HL-60/S4 treated with phorbol 12-myristate 13-acetate at 8.2 ng/mL for 4 days and 3 days (cell line): ENCODE measurements around the gene PRDM12.

Source experiments
- in situ Hi-C: fragments of 300-500 bp; cut with MboI; formaldehyde crosslinking; loops from 2 replicates; pipeline ENCODE4 v1.15.0; 2022; ENCODE audit warnings: low sequenced_read_pairs

The PRDM12 gene

DNA sequence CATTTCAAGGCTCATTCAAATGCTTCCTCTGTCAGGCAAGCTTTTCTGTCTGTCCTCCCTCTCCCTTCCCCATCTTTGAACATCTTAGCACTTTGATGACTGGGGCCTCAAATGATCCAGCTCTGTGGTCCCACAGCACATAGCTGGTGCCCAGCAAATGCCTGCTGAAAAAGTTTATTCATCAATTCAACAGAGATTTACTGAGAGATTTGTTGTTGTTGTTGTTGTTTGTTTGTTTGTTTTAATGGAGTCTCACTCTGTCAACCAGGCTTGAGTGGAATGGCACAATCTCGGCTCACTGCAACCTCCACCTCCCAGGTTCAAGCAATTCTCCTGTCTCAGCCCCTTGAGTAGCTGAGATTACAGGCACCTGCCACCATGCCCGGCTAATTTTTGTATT, 23.2 kb downstream of the PRDM12 start:
- in situ Hi-C loops, result no loop called here

DNA sequence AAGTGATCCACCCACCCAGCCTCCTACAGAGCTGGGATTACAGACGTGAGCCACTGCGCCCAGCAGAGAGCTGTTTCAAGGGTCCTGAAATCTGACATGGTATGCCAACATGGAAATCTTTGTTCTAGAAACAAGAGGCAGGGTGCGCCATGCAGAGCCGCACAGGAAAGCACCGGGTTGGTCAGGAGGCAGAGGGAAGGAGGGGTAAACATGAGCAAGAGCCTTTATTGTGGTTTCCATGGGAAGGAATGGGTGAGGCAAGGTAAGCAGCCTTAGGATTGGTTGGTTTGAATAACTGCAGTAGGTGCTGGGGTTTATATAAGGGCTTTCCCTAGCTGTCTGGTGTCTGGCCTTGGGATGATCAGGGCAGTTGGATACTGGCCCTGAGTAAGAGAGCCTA, 23.7 kb downstream of the PRDM12 start:
- in situ Hi-C loops, result no loop called here

DNA sequence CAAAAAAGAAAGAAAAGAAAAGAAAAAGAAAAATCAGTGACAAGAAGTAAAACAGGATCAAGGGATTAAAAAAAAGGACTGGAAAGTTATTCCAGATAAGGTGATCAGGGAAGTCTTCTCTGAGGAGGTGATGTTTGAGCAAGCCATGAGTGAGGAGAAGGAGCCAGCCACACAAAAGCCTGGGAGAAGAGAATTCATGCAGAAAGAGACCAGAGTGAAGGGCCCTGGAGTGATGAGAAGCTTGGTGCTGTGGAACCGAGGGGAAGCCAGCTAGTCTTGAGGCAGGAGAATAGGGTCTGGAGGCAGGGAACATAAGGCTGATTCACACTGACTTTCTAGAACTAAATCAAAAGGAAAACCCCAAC, 25.2 kb downstream of the PRDM12 start:
- in situ Hi-C loops, result no loop called here

DNA sequence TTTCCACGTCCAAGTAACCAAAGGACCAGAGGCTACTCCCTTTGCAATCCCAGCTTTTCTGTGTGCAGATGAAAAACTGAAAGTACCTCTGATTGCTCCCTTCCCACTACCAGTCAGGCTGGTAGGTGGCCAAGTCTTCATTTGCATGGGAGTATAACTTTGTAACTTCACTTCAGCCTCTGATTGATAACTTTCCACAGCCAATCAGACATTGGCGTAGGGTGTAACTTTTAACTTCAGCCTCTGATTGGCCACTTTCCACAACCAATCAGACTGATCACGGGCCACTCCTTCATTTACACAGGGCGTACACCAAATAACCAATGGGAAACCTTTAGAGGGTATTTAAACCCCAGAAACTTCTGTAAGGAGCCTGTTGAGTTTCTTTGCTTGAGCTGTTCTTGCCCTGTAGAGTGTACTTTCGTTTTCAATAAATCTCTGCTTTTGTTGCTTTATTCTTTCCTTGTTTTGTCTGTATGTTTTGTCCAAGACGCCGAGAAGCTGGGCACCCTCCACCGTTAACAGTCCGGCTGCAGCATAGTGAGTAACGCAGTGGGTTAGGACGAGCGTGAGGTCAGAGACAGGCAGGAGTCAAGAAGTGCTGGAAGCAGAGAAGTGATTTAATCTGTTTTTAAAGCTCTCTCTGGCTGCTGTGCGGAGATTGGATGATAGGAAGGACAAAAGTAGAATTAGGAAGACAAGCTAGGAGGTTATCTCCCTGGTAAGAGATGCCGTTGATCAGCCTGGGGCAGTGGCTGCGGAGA, 25.7 kb downstream of the PRDM12 start:
- in situ Hi-C loops, result no loop called here

DNA sequence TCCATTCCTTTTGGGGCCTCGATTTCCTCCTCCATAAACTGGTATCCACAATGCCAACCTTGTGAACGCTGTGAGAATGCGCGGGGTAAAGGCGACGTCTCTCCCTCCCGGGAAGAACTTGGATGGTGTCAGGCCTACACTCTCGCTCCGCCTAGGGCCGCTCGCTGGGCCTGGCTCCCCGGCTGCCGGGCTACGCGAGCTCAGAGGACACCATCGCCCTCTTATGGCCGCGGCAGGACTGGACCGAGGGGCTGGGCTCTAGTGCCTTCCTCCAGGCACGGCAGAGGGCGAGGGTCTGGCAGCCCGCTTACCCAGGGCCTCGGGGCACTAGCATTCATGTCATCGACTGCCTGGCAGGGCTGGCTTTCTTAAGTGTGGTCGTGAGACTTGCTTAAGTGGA, 27.9 kb downstream of the PRDM12 start:
- in situ Hi-C loops, result no loop called here

DNA sequence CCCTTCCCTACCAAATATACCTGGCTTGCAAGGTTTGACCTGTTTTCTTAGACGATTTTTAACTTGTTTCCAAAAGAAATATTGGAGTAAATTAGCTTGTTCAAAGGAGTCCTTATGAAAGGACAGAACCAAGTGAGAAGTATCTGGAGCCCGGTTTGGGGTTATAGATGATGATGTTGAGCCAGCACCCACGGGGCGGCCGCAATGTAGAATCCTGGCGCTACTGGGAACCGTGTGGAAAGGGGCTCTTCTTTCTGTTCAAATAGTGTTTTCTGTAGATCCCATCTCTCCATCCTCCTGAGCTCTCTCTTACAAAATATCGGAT, 28.7 kb downstream of the PRDM12 start:
- in situ Hi-C loops, result no loop called here

DNA sequence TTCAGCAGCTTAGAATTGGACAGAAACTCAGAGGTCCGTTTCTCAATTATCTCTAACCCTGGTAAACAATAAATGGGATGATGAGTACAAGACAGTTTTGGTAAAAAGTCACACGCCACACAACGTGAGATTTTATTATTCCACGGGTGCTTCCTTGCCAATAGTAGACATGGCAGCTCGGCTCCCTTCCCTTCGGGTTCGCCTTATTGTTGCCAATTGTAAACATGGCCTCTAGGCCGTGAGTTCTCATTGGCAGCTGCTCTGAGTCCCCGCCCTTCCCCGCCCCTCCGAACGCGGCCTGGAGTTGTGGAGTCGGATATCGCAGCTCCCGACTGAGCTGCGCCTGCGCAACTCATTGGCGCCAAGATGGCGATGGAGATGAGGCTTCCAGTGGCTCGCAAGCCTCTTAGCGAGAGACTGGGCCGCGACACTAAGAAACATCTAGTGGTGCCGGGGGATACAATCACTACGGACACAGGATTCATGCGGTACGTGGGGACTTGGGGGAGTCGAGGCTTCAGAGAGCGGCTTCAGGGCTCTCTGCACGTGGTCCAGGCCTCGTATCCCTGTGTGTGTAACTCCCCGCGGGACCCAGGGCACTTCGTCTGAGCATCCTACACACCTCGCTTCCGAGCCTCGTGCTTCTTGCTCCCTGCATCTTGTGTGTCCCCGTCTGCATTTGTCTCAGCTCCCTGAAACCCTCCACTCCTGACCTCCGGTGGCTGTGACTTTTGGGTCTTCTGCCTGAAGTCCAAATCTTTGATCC, 29.2 kb downstream of the PRDM12 start, which contains the start of gene EXOSC2:
Gene EXOSC2 (plus strand): TSS at position 355 of the 766 bp plus-strand sequence. CDS start 12 bp downstream, at position 367.
- in situ Hi-C loops, result no loop called here

DNA sequence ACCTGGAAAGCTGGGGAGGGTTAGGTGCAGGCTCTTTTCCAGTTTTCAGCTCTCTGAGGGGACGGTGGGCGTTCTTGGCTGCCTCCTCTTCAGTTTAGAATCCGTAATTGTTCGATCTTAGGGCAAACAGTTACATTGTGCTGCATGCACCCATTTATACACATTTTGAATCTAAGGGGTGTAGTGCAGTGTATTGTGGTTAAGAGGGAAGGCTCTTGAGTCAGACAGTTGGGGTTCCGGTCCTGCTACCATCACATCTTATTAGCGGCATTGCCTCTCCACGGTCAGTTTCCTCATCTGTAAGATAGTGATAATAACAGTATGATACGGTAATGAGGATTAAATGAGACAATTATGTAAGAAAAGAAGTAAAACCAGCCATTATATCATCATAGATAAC, 29.8 kb downstream of the PRDM12 start:
- in situ Hi-C loops, result no loop called here

DNA sequence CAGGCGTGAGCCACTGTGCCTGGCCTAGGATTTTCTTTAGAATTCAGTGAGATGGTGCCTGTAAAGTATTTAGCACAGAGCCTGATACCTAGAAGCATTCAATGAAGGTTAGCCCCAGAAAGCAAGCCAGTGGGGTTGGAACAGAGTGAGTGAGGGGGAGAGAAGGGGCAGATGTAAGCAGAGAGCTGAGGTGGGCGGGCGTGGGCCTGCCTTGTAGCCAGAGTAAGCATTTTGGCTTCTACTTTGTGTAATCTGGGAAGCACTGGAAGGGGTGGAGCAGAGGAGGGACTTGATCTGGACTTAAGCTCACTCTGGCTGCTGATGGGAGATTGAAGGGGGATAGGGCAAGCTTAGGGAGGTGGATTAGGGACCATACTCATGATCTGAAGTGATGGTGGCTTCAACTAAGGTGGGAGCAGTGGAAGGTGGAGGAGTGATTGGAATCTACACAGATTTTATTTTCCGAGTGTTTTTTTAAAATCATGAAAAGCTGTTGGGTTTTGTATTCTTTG, 31.8 kb downstream of the PRDM12 start:
- in situ Hi-C loops, result no loop called here

DNA sequence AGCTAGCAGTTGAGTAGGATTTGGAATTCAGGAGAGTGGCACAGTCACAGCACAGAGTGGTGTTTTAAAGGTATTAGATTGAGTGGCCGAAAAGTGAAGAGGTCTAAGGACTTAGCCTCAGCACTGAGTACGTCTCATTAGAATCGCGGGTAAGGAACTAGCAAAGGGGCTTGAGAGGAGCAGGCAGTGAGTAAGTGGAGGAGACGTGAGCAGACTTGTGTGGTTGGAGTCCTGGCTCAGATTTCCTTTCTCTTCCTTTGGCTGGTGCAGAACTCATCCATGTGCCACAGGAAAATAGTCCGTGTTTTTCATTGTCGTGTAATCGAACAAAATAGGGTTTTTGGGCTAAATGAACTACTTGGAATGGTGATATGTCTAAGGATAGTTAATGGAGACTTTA, 32.6 kb downstream of the PRDM12 start:
- in situ Hi-C loops, result no loop called here

DNA sequence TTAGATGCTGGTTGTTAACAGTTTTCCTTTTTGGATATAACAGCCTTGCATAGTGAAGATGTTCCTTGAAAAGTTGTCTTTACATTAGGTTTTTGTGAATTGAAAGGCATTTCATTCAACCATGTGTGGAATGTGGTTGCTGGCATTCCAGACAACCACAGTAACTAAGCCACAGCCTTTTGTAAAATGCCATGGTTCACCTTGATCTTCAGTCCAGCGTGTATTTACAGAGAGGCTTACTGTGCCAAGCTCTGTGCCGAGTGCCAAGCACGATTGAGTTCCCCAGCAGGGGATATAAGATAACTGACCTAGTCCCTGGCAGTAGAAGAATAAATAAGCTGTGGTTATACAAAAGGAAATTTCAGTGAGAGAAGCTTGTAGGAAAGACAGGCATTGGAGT, 34.1 kb downstream of the PRDM12 start:
- in situ Hi-C loops, result no loop called here

DNA sequence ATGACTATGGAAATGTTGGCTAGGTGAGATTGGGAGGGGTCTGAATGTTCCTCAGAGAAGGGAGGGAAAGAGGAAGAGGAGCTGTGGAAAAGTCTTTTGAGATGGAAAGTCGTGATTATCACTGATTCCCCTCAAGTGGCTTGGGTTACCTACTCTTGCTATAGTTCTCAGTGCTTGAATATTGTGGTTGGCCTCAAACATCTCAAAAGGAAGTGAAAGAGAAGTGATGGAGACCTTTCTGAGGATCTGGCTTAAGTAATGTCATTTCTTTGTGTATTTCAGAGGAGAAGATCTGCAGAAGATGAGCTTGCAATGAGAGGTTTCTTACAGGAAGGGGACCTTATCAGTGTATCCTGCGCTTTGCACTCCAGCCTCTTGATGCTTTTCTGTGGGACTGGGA, 34.7 kb downstream of the PRDM12 start:
- in situ Hi-C loops, result no loop called here

DNA sequence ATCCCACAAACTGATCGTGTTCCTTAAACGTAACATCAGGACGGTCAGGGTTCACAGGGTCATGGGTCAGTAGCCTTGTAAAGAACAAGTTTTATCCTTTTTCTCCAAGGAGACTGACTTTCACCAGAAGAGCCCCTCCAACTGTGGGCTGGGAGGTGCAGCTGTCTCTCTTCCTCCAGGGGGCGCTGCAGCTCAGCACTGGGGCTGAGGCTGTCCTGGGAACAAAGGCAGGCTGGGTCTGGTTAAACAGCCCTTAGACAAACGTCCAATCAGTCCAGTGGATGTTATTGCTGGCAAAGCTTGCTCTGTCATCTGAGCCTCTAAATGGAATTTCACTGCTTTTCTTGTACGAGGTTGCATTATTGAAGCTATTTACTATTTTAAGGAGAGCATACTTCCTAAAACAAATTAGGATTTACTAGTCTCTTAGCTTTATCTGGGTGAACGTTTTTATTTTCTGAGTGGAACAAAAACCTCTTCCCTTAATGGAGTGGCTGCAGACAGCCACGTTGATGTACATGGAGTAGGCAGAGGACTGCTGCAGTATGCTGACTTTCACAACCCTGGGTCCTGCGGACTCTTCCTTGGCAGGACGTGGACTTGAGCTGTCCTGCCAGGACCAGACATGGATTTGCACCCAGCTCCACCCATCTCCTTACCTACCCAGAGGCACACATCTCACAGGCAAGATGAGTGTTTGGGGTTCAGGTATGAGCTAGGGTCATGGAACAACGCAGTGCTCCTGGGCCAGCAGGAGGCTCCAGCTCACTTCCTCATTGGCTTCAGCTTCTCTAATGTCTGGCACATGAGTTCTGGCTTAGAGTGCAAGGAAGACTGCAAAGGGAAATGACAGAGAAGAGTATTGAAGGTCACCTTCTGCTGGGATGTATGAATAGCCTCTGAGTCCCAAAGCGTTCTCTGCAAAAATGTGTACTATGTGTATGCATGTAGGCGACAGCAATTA, 36.9 kb downstream of the PRDM12 start:
- in situ Hi-C loops, result loop anchor here (10.0 kb wide), 1 partner anchor 163 kb away; no protein-coding TSS in a partner anchor

DNA sequence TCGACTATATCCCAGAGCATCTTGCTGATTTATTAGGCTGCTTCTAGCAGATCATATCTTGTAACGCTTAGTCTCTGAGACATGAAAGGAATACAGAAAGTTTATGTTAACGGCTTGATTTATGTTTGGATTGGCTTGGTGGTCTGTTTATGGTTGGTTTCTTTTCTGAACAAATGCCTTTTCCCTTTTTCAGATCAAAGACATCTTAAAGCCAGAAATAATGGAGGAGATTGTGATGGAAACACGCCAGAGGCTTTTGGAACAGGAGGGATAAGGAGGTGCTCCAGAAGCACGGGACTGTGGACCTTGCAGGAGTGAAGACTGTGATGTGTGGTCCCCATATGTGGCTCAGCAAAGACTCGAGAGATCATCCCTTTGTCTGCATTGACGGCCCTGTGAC, 39.1 kb downstream of the PRDM12 start:
- in situ Hi-C loops, result loop anchor here (10.0 kb wide), 1 partner anchor 161 kb away; no protein-coding TSS in a partner anchor

DNA sequence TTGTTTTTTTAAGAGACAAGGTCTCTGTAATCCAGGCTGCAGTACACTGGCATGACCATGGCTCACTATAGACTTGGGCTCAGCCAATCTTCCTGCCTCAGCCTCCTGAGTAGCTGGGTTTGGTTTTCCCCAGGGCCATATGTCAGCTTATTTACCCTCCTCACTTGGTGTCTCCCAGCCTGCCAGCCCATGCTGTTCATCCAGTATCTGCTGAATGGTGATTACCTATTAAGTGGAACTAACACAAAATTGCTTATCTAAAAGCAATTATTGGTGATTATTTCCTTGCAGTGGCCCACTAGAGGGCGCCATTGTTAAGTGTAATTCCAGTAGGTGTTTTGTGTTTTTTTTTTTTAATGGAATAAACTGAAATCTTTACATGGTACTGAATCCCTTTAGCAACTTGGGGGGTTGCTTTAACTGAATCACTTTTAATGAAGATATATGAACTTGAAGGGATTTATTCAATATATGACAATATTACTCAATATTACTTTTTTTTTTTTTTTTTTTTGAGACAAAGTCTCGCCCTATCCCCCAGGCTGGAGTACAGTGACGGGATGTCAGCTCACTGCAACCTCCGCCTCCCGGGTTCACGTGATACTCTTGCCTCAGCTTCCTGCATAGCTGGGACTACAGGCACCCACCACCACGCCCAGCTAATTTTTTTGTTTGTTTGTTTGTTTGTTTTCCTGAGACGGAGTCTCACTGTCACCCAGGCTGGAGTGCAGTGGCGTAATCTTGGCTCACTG, 43.0 kb downstream of the PRDM12 start:
- in situ Hi-C loops, result loop anchor here (10.0 kb wide), 1 partner anchor 157 kb away; no protein-coding TSS in a partner anchor

DNA sequence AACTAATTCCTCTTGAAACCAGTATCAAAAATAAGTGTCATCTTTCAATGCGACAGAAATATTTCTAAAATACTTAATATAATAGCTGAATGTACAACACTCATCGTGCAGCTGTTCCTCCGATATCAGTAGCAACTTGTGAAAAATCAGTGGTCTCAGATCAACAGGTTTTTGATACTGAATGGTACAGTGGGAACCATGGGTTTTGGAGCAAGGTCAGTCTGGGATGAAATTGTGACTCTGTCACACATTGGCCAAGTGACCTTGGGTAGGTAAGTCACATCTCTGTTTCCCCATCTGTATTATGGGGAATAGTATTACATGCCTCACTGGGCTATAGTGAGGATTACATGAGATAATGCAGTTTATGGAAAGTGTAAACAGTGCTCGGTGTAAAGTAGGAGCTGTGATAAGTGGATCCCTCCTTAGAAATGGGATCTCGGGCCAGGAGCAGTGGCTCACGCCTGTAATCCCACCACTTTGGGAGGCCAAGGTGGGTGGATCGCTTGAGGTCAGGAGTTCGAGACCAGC, 46.5 kb downstream of the PRDM12 start:
- in situ Hi-C loops, result no loop called here

DNA sequence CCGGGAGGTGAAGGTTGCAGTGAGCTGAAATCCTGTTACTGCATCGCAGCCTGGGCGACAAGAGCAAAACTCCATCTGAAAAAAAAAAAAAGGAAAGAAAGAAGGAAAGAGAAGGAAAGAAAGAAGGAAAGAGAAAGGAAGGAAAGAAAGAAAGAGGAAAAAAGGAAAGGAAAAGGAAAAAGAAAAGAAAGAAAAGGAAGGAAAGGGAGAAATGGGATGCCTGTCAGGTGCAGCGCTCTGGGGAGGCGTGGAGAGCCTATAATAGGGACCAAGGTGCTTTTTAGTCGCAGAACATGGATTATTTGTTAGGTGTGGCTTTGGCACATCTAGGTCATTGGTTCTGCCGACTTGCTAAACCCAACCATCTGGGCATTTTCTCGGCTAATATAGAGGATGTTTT, 47.1 kb downstream of the PRDM12 start:
- in situ Hi-C loops, result no loop called here

DNA sequence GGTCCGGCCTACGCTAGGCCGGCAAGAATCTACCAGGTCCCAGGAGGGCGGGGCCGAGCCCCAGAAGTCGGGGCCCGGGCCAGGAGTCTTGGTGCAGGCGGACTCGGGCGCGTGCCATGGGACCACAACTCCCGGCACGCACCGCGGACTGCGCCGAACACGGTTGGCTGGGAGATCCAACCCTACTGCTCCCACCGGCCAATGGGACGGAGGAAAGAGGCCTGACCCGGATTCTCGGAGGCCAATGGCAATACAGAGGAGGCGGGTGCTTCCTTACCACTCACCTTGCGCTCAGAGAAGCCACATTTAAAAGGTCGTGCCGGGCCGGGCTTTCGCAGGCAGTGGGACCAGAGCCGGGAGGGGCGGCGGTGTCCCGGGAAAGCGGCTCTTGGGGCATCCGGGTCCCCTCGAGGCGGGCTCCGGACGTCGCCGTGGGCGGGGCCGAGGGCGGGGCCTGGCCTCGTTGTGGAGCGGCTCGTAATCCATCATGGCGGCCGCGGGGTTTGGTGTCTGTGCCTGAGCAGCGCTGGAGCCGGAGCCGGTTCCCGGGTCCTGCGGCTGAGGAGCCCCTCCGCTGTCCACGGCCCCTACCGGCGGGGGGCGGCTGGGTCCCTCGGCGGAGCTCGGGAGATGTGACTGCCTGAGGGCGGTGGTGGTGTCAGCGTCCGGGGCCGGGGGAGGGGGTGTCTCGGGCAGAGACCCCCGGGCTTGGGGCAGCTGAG, 48.3 kb downstream of the PRDM12 start:
- in situ Hi-C loops, result no loop called here

DNA sequence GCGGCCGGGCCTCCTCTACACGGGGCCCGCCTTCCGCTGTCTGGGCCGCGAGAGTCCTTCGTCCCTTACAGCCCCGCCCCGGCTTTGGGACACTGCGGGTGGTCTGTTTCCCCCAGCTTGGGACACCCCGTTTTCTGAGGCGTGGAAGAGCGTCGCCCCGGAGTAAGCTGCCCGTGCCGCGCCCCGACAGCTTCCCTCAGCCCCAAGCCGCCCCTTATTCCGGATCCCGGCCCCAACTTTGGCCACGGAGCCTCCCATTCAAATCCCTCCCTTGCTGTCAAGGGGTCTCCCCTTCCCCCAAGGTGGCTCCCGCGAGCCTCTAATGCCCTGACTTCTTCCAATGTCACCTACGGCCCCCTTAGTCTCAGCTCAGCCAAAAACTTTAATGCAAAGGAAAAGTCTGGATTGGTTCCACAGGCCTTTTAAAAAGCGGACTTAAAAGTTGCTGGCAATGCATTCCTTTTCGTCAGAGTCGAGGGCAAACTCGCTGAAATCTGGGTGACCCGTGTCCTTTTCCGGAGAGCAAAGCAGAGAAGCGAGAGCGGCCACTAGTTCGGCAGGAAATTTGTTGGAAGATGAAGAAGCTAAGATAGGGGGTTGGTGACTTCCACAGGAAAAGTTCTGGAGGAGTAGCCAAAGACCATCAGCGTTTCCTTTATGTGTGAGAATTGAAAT, 49.0 kb downstream of the PRDM12 start:
- in situ Hi-C loops, result no loop called here
